HepG2 (cell line): ENCODE data around the gene ALDH3B1. TPM values are rescaled to one million over a fixed set of nuclear protein-coding genes. Genes with fewer than 3 reads are reported as not detected.

Source experiments
- CBFB ChIP-seq: sonication (generic); formaldehyde crosslinking; IDR thresholded peaks from 2 replicates; pipeline ENCODE4 v1.4.0; 2020; ENCODE audit warnings: missing genetic modification reagents
- EHMT2 ChIP-seq: fragments of 200-600 bp; sonication (generic); IDR thresholded peaks from 2 replicates; pipeline ENCODE4 v1.7.0; 2017; ENCODE audit warnings: antibody characterized with exemption, low read depth, low read length, borderline replicate concordance
- HNRNPK ChIP-seq: fragments of 200-400 bp; formaldehyde crosslinking; IDR thresholded peaks from 2 replicates; pipeline ENCODE4 v1.6.1; 2018; ENCODE audit warnings: low read length, low read depth, moderate library complexity, mild to moderate bottlenecking; ENCODE audit not compliant: poor library complexity, severe bottlenecking
- MED1 ChIP-seq: sonication (generic); formaldehyde crosslinking; IDR thresholded peaks from 2 replicates; pipeline ENCODE4 v1.4.0; 2020; ENCODE audit warnings: missing genetic modification reagents
- POGZ ChIP-seq: sonication (generic); formaldehyde crosslinking; IDR thresholded peaks from 2 replicates; pipeline ENCODE4 v1.4.0; 2020; ENCODE audit warnings: mild to moderate bottlenecking, missing genetic modification reagents
- PRPF4 ChIP-seq: fragments of 200-400 bp; formaldehyde crosslinking; IDR thresholded peaks from 2 replicates; pipeline ENCODE4 v1.6.1; 2016; ENCODE audit warnings: low read length, low read depth; ENCODE audit not compliant: poor library complexity, severe bottlenecking
- TEAD3 ChIP-seq: optimal IDR thresholded peaks from 2 replicates; pipeline ENCODE3; 2016; ENCODE audit warnings: borderline replicate concordance
- TRIM24 ChIP-seq: sonication (generic); formaldehyde crosslinking; IDR thresholded peaks from 2 replicates; pipeline ENCODE4 v1.8.0; 2022; ENCODE audit warnings: mild to moderate bottlenecking, missing genetic modification reagents
- ZNF17 ChIP-seq: sonication (generic); formaldehyde crosslinking; IDR thresholded peaks from 2 replicates; pipeline ENCODE4 v1.5.0; 2020; ENCODE audit warnings: mild to moderate bottlenecking, missing genetic modification reagents
- ZNF326 ChIP-seq: sonication (generic); formaldehyde crosslinking; IDR thresholded peaks from 2 replicates; pipeline ENCODE4 v1.4.0; 2020; ENCODE audit warnings: missing genetic modification reagents, borderline replicate concordance
- ZNF446 ChIP-seq: sonication (generic); formaldehyde crosslinking; IDR thresholded peaks from 2 replicates; pipeline ENCODE4 v1.5.0; 2020; ENCODE audit warnings: mild to moderate bottlenecking, missing genetic modification reagents
- ZNF598 ChIP-seq: sonication (generic); formaldehyde crosslinking; IDR thresholded peaks from 2 replicates; pipeline ENCODE4 v1.5.1; 2020; ENCODE audit warnings: mild to moderate bottlenecking, missing genetic modification reagents, borderline replicate concordance
- ZNF792 ChIP-seq: IDR thresholded peaks from 2 replicates; pipeline ENCODE4 v1.6.1; 2016
- ZNF850 ChIP-seq: sonication (generic); formaldehyde crosslinking; conservative IDR thresholded peaks from 2 replicates; pipeline ENCODE4 v1.9.0; 2021; ENCODE audit warnings: mild to moderate bottlenecking, missing genetic modification reagents
- polyA plus RNA-seq, 8 experiments: library from polyadenylated mRNA; depleted of rRNA in 3 of 8; stranded (reverse) in 7 of 8; unstranded in 1 of 8; fragments of >200 nt; fragmentation: Illumina TruSeq in 4 of 8; extraction: Trizol in 4 of 8; gene quantifications; 2 replicates each; pipeline versions ENCODE4 v1.2.1 to v1.2.3, GENCODE V29; 2011 to 2016; ENCODE audit warnings: low read depth in 4 of 8, missing spikeins in 1 of 8, mixed read lengths in 1 of 8; ENCODE audit not compliant: insufficient read depth in 1 of 8
- total RNA-seq, 5 experiments: library from RNA; depleted of rRNA; stranded (reverse); fragments of >200 nt; fragmentation: Illumina TruSeq; extraction: Trizol; gene quantifications; 2 replicates each; pipeline ENCODE4 v1.2.3, GENCODE V29; 2016; ENCODE audit warnings: low read depth in 1 of 5
- TF ChIP-seq, protein P1 (sequence below): sonication (generic); formaldehyde crosslinking; IDR thresholded peaks from 2 replicates; pipeline ENCODE4 v1.9.0; 2022; ENCODE audit warnings: missing genetic modification reagents, mild to moderate bottlenecking, borderline replicate concordance
- TF ChIP-seq, protein P2 (sequence below): sonication (generic); formaldehyde crosslinking; IDR thresholded peaks from 2 replicates; pipeline ENCODE4 v1.5.1; 2020; ENCODE audit warnings: missing genetic modification reagents, mild to moderate bottlenecking, borderline replicate concordance
- TF ChIP-seq, protein P3 (sequence below): sonication (generic); formaldehyde crosslinking; conservative IDR thresholded peaks from 2 replicates; pipeline ENCODE4 v1.8.0; 2022; ENCODE audit warnings: low read depth, missing genetic modification reagents
- TF ChIP-seq, protein P4 (sequence below): conservative IDR thresholded peaks from 2 replicates; pipeline ENCODE4 v1.6.1; 2018; ENCODE audit warnings: missing genetic modification reagents
- TF ChIP-seq, protein P5 (sequence below): IDR thresholded peaks from 2 replicates; pipeline ENCODE4 v1.6.1; 2018; ENCODE audit warnings: missing genetic modification reagents, mild to moderate bottlenecking, missing compliant biosample characterization
- TF ChIP-seq, protein P6 (sequence below): sonication (generic); formaldehyde crosslinking; conservative IDR thresholded peaks from 2 replicates; pipeline ENCODE4 v1.8.0; 2022; ENCODE audit warnings: mild to moderate bottlenecking, moderate library complexity, missing genetic modification reagents

ALDH3B1 gene
- total and polyA plus RNA-seq, 2 of the 13 experiments (the other 11 are each of a cell fraction or from before 2014, with no cell fraction given), result 4.0 to 6.7 TPM

DNA sequence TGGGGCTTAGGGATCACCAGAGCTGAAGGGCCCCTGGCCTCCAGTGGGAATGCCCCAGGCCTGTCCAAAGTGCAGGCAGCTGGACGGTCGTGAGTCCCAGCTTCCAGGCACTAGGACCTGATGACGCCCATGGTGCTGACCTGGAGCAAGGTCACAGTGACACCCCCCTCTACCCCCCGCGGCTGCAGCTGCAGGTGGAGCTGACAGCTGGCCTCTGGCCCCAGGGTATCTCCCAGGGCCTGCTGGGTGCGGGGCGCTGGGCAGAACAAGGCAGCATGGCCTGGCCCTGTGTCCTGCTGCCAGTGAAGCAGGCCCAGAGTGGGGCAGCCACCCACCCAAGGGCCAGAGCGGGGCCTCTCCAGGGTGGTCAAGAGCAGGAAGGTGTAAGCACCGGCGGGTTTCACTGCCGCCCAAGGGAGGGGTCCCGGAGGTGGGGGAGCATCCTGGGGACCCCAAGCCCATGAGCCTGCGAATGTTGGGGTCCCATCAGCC, 28.1 kb downstream of the ALDH3B1 start (continued):
- TF ChIP-seq, protein P1, sequence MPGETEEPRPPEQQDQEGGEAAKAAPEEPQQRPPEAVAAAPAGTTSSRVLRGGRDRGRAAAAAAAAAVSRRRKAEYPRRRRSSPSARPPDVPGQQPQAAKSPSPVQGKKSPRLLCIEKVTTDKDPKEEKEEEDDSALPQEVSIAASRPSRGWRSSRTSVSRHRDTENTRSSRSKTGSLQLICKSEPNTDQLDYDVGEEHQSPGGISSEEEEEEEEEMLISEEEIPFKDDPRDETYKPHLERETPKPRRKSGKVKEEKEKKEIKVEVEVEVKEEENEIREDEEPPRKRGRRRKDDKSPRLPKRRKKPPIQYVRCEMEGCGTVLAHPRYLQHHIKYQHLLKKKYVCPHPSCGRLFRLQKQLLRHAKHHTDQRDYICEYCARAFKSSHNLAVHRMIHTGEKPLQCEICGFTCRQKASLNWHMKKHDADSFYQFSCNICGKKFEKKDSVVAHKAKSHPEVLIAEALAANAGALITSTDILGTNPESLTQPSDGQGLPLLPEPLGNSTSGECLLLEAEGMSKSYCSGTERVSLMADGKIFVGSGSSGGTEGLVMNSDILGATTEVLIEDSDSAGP, result peak; percentile 78; the same call in 1 of the 2 replicates
- TF ChIP-seq, protein P2, sequence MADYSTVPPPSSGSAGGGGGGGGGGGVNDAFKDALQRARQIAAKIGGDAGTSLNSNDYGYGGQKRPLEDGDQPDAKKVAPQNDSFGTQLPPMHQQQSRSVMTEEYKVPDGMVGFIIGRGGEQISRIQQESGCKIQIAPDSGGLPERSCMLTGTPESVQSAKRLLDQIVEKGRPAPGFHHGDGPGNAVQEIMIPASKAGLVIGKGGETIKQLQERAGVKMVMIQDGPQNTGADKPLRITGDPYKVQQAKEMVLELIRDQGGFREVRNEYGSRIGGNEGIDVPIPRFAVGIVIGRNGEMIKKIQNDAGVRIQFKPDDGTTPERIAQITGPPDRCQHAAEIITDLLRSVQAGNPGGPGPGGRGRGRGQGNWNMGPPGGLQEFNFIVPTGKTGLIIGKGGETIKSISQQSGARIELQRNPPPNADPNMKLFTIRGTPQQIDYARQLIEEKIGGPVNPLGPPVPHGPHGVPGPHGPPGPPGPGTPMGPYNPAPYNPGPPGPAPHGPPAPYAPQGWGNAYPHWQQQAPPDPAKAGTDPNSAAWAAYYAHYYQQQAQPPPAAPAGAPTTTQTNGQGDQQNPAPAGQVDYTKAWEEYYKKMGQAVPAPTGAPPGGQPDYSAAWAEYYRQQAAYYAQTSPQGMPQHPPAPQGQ (CRISPR knock-in tag), result no peak; the same call in 1 of the 2 replicates
- TF ChIP-seq, protein P3, sequence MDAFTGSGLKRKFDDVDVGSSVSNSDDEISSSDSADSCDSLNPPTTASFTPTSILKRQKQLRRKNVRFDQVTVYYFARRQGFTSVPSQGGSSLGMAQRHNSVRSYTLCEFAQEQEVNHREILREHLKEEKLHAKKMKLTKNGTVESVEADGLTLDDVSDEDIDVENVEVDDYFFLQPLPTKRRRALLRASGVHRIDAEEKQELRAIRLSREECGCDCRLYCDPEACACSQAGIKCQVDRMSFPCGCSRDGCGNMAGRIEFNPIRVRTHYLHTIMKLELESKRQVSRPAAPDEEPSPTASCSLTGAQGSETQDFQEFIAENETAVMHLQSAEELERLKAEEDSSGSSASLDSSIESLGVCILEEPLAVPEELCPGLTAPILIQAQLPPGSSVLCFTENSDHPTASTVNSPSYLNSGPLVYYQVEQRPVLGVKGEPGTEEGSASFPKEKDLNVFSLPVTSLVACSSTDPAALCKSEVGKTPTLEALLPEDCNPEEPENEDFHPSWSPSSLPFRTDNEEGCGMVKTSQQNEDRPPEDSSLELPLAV, result 0 out of 2 replicates have a peak, but pooled peaks have one; percentile 32
- no peak for TF ChIP-seq ZNF326
- TF ChIP-seq, protein P4, sequence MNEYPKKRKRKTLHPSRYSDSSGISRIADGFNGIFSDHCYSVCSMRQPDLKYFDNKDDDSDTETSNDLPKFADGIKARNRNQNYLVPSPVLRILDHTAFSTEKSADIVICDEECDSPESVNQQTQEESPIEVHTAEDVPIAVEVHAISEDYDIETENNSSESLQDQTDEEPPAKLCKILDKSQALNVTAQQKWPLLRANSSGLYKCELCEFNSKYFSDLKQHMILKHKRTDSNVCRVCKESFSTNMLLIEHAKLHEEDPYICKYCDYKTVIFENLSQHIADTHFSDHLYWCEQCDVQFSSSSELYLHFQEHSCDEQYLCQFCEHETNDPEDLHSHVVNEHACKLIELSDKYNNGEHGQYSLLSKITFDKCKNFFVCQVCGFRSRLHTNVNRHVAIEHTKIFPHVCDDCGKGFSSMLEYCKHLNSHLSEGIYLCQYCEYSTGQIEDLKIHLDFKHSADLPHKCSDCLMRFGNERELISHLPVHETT (CRISPR knock-in tag), result 0 out of 2 replicates have a peak, but pooled peaks have one; percentile 42
- peak; percentile 93 for TF ChIP-seq CBFB (CRISPR knock-in tag)
- TF ChIP-seq HNRNPK, result peak; percentile 53
- no peak; the same call in 1 of the 2 replicates for TF ChIP-seq ZNF446
- TF ChIP-seq, protein P5, sequence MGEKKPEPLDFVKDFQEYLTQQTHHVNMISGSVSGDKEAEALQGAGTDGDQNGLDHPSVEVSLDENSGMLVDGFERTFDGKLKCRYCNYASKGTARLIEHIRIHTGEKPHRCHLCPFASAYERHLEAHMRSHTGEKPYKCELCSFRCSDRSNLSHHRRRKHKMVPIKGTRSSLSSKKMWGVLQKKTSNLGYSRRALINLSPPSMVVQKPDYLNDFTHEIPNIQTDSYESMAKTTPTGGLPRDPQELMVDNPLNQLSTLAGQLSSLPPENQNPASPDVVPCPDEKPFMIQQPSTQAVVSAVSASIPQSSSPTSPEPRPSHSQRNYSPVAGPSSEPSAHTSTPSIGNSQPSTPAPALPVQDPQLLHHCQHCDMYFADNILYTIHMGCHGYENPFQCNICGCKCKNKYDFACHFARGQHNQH, result peak; percentile 93; the same call in 1 of the 2 replicates
- peak; percentile 24; the same call in 1 of the 2 replicates for TF ChIP-seq ZNF598
- TF ChIP-seq PRPF4, result no peak
- TF ChIP-seq POGZ (CRISPR knock-in tag), result peak; percentile 88
- peak; percentile 96 for TF ChIP-seq MED1
- TF ChIP-seq, protein P6, sequence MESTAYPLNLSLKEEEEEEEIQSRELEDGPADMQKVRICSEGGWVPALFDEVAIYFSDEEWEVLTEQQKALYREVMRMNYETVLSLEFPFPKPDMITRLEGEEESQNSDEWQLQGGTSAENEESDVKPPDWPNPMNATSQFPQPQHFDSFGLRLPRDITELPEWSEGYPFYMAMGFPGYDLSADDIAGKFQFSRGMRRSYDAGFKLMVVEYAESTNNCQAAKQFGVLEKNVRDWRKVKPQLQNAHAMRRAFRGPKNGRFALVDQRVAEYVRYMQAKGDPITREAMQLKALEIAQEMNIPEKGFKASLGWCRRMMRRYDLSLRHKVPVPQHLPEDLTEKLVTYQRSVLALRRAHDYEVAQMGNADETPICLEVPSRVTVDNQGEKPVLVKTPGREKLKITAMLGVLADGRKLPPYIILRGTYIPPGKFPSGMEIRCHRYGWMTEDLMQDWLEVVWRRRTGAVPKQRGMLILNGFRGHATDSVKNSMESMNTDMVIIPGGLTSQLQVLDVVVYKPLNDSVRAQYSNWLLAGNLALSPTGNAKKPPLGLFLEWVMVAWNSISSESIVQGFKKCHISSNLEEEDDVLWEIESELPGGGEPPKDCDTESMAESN (CRISPR knock-in tag), result peak; percentile 93
- TF ChIP-seq ZNF850 (CRISPR knock-in tag), result no peak
- no peak; the same call in 1 of the 2 replicates for TF ChIP-seq EHMT2
- no peak for TF ChIP-seq TRIM24 (CRISPR knock-in tag)
- peak; percentile 83; the same call in 1 of the 2 replicates for TF ChIP-seq ZNF792 (CRISPR knock-in tag)
- no peak for TF ChIP-seq ZNF17 (CRISPR knock-in tag)
- TF ChIP-seq TEAD3 (CRISPR knock-in tag), result peak; percentile 90
